HG02623 (cell line): ENCODE measurements around the gene HRG.

ENCODE experiments used
- ATAC-seq: cut with Tn5 transposase; IDR thresholded peaks from one replicate; pipeline ENCODE4 v1.9.1; 2021; ENCODE audit warnings: moderate library complexity; ENCODE audit not compliant: unreplicated experiment

HRG gene

GRCh38 chr3:186719945-186720739, 54.3 kb downstream of the HRG start:
- no peak for ATAC-seq

GRCh38 chr3:186722457-186722856, 56.6 kb downstream of the HRG start:
- ATAC-seq = no peak

GRCh38 chr3:186724911-186725310, 59.1 kb downstream of the HRG start:
- no peak for ATAC-seq
